Stimulated activated effector memory CD8-positive, alpha-beta T cell treated with anti-CD3 and anti-CD28 coated beads, Interleukin-12 subunit alpha, Interleukin-12 subunit beta, amount 100 ng/mL, for 72 hours (primary cell): ENCODE results near the gene TMEM250.
A peak's percentile ranks its signal among the peaks of the same experiment; 100 is the strongest.

Source experiments
- ATAC-seq: fragments of 150-1000 bp; cut with Tn5 transposase; 2 replicates; pipeline ENCODE4 v1.10.0; 2021
- DNase-seq, 2 donors: peaks; one replicate each; pipeline ENCODE4 v3.0.0; 2021 to 2022; ENCODE audit warnings: low spot score in 2 of 2
- H3K27ac Mint-ChIP-seq: one replicate; pipeline ENCODE4 v1.8.0; 2022; ENCODE audit warnings: mild to moderate bottlenecking, mixed read lengths
- H3K36me3 Mint-ChIP-seq: one replicate; pipeline ENCODE4 v1.8.0; 2022; ENCODE audit warnings: mild to moderate bottlenecking, mixed read lengths
- H3K4me1 Mint-ChIP-seq: one replicate; pipeline ENCODE4 v1.8.0; 2022; ENCODE audit warnings: mixed read lengths
- H3K4me3 Mint-ChIP-seq: one replicate; pipeline ENCODE4 v1.8.0; 2022; ENCODE audit warnings: mild to moderate bottlenecking, mixed read lengths
- H3K9me3 Mint-ChIP-seq: one replicate; pipeline ENCODE4 v1.8.0; 2022; ENCODE audit warnings: mixed read lengths

Gene TMEM250

GRCh38 chr9:136140966-136141365 lies 22.3 kb upstream of the TMEM250 start:
- H3K4me1 Mint-ChIP-seq = no peaks in the 10 kb centered on the region
- no peak overlapping the region for H3K4me3 Mint-ChIP-seq
- no peaks in the 10 kb centered on the region for H3K9me3 Mint-ChIP-seq
- no peak overlapping the region for H3K27ac Mint-ChIP-seq
- DNase-seq (no peak), ATAC-seq (no peak)
- no peaks in the 10 kb centered on the region for H3K36me3 Mint-ChIP-seq

GRCh38 chr9:136140046-136140445 lies 21.4 kb upstream of the TMEM250 start:
- Mint-ChIP-seq H3K4me3 (no peak overlapping the region), H3K27ac (no peak overlapping the region), H3K4me1 (no peaks in the 10 kb centered on the region), H3K36me3 (no peaks in the 10 kb centered on the region), H3K9me3 (no peaks in the 10 kb centered on the region)
- no peak for ATAC-seq
- no peak for DNase-seq

- Mint-ChIP-seq H3K36me3 (no peaks in the 10 kb centered on the region), H3K4me3 (no peak overlapping the region), H3K27ac (no peak overlapping the region), H3K4me1 (peaks cover 8% of the 10 kb centered on the region), H3K9me3 (no peaks in the 10 kb centered on the region)
- no peak for ATAC-seq
- DNase-seq = peak in 1 of 2 donors; percentile 43
Measured at GRCh38 chr9:136138566-136138965, 19.9 kb upstream of the TMEM250 start.

- ATAC-seq (no peak), DNase-seq (no peak)
- no peaks in the 10 kb centered on the region for H3K9me3 Mint-ChIP-seq
- no peak overlapping the region for H3K4me3 Mint-ChIP-seq
- H3K36me3 Mint-ChIP-seq = no peaks in the 10 kb centered on the region
- H3K4me1 Mint-ChIP-seq = peaks cover 10% of the 10 kb centered on the region
- no peak overlapping the region for H3K27ac Mint-ChIP-seq
Measured at GRCh38 chr9:136137321-136138265, 18.9 kb upstream of the TMEM250 start.

GRCh38 chr9:136136127-136136925 lies 17.7 kb upstream of the TMEM250 start:
- DNase-seq = no peak
- Mint-ChIP-seq H3K9me3 (no peaks in the 10 kb centered on the region), H3K27ac (no peak overlapping the region), H3K4me3 (no peak overlapping the region), H3K4me1 (peaks cover 10% of the 10 kb centered on the region), H3K36me3 (no peaks in the 10 kb centered on the region)
- no peak for ATAC-seq

- ATAC-seq (no peak), DNase-seq (no peak)
- H3K9me3 Mint-ChIP-seq = no peaks in the 10 kb centered on the region
- H3K4me3 Mint-ChIP-seq = no peak overlapping the region
- H3K27ac Mint-ChIP-seq = no peak overlapping the region
- no peaks in the 10 kb centered on the region for H3K36me3 Mint-ChIP-seq
- peaks cover 10% of the 10 kb centered on the region for H3K4me1 Mint-ChIP-seq
Measured at GRCh38 chr9:136135326-136136126, 16.9 kb upstream of the TMEM250 start.

GRCh38 chr9:136133959-136134484 lies 15.3 kb upstream of the TMEM250 start:
- no peak for DNase-seq
- Mint-ChIP-seq H3K4me1 (peaks cover 10% of the 10 kb centered on the region), H3K9me3 (no peaks in the 10 kb centered on the region), H3K36me3 (no peaks in the 10 kb centered on the region), H3K27ac (no peak overlapping the region), H3K4me3 (peak overlapping the region; percentile 50)
- no peak for ATAC-seq

GRCh38 chr9:136133191-136133958 lies 14.7 kb upstream of the TMEM250 start:
- peak overlapping the region; percentile 50 for H3K4me3 Mint-ChIP-seq
- H3K4me1 Mint-ChIP-seq = peaks cover 10% of the 10 kb centered on the region
- peak; percentile 38 for ATAC-seq
- H3K9me3 Mint-ChIP-seq = no peaks in the 10 kb centered on the region
- DNase-seq = no peak
- no peak overlapping the region for H3K27ac Mint-ChIP-seq
- no peaks in the 10 kb centered on the region for H3K36me3 Mint-ChIP-seq

GRCh38 chr9:136132512-136133050 lies 13.9 kb upstream of the TMEM250 start:
- Mint-ChIP-seq H3K36me3 (no peaks in the 10 kb centered on the region), H3K27ac (no peak overlapping the region), H3K4me1 (peaks cover 10% of the 10 kb centered on the region), H3K4me3 (no peak overlapping the region), H3K9me3 (no peaks in the 10 kb centered on the region)
- ATAC-seq (no peak), DNase-seq (no peak)

- Mint-ChIP-seq H3K4me3 (no peak overlapping the region), H3K9me3 (no peaks in the 10 kb centered on the region), H3K4me1 (peaks cover 10% of the 10 kb centered on the region), H3K36me3 (no peaks in the 10 kb centered on the region), H3K27ac (no peak overlapping the region)
- no peak for ATAC-seq
- DNase-seq = no peak
Measured at GRCh38 chr9:136131629-136132511, 13.2 kb upstream of the TMEM250 start.

- ATAC-seq (no peak), DNase-seq (no peak)
- no peak overlapping the region for H3K27ac Mint-ChIP-seq
- peaks cover 6% of the 10 kb centered on the region for H3K9me3 Mint-ChIP-seq
- H3K4me3 Mint-ChIP-seq = no peak overlapping the region
- peaks cover 8% of the 10 kb centered on the region for H3K4me1 Mint-ChIP-seq
- H3K36me3 Mint-ChIP-seq = no peaks in the 10 kb centered on the region
Measured at GRCh38 chr9:136129176-136129575, 10.5 kb upstream of the TMEM250 start.

- Mint-ChIP-seq H3K27ac (no peak overlapping the region), H3K36me3 (no peaks in the 10 kb centered on the region), H3K4me3 (no peak overlapping the region), H3K4me1 (peaks cover under 1% of the 10 kb centered on the region), H3K9me3 (peaks cover 6% of the 10 kb centered on the region)
- ATAC-seq (no peak), DNase-seq (no peak)
Measured at GRCh38 chr9:136128436-136128835, 9.8 kb upstream of the TMEM250 start.

GRCh38 chr9:136127313-136127712 lies 8.6 kb upstream of the TMEM250 start:
- peaks cover 8% of the 10 kb centered on the region for H3K4me1 Mint-ChIP-seq
- peaks cover 6% of the 10 kb centered on the region for H3K9me3 Mint-ChIP-seq
- no peak for ATAC-seq
- H3K36me3 Mint-ChIP-seq = no peaks in the 10 kb centered on the region
- no peak for DNase-seq
- no peak overlapping the region for H3K27ac Mint-ChIP-seq
- no peak overlapping the region for H3K4me3 Mint-ChIP-seq
